ENCODE data around the gene ZNF628.

- TF ChIP-seq POLR2AphosphoS5 (IDR thresholded peaks at IDR 0.05) (no peak), CTCF (IDR thresholded peaks at IDR 0.05 in 8 of 11, conservative IDR thresholded peaks at IDR 0.05 in 3 of 11) (no peak), POLR2A (IDR thresholded peaks at IDR 0.05) (no peak)
These were observed 18.5 kb upstream of the ZNF628 start for GRCh38 chr19:55457683-55458457.

All from spleen (tissue), 7 donors.